HCT116 (cell line): Measurements from ENCODE around the gene GALC. TPM values are rescaled to one million over a fixed set of nuclear protein-coding genes. Genes with fewer than 3 reads are reported as not detected.

Experiments used
- ATAC-seq: fragments of 200-7000 bp; cut with Tn5 transposase; 2 replicates; pipeline ENCODE4 v1.9.1; 2020; ENCODE audit warnings: mild to moderate bottlenecking, moderate library complexity
- BruUV-seq: library from RNA; stranded (reverse); fragments of 400-500 nt; replicated peaks from 2 replicates; lab custom pipeline; 2021; lab: Mats Ljungman, UMichigan
- CTCF ChIA-PET: fragments of 300-600 bp; sonication (Branson Sonifier 250); formaldehyde crosslinking; loops from one replicate; lab custom pipeline; 2021; ENCODE audit warnings: antibody characterized with exemption; lab: Charles Lee
- POLR2A ChIA-PET: fragments of 300-600, 350-600 bp; sonication (Branson Sonifier 250); formaldehyde crosslinking; loops from one replicate; lab custom pipeline; 2021; ENCODE audit warnings: antibody characterized with exemption; lab: Charles Lee
- RAD21 ChIA-PET, 2 experiments: fragments of 300-600 bp; sonication (Branson Sonifier 250); formaldehyde crosslinking; loops; one replicate each; lab custom pipeline; 2023; ENCODE audit warnings: low total read pairs in 2 of 2; ENCODE audit not compliant: uncharacterized antibody in 2 of 2, unreplicated experiment in 2 of 2, low non-redundant PET in 1 of 2; lab: Charles Lee
- DNase-seq: peaks from one replicate; pipeline ENCODE4 v3.0.0-alpha.2; 2010; ENCODE audit warnings: low read depth, low spot score
- H2AFZ ChIP-seq: fragments of 200-600 bp; shearing (Covaris generic), sonication (generic); 2 replicates; pipeline ENCODE4 v1.6.1; 2017; ENCODE audit warnings: low read depth, mixed run types, mixed read lengths, antibody characterized with exemption, low read length; ENCODE audit not compliant: poor library complexity, severe bottlenecking
- H3K27ac ChIP-seq: 2 replicates; pipeline ENCODE4 v1.5.1; 2012; ENCODE audit warnings: low read depth, low read length
- H3K27me3 ChIP-seq: fragments of 200-600 bp; sonication (generic); 2 replicates; pipeline ENCODE4 v1.6.1; 2016; ENCODE audit warnings: mixed run types, low read length, mixed read lengths; ENCODE audit not compliant: insufficient read depth
- H3K36me3 ChIP-seq, 2 experiments: fragments of 200-500 bp in 1 of 2; fragments of 200-600 bp in 1 of 2; sonication (Bioruptor generic) in 1 of 2; sonication (generic) in 1 of 2; 2 replicates each; pipeline versions ENCODE4 v1.5.1 to v1.6.1; 2014 to 2016; ENCODE audit warnings: low read length in 2 of 2, inconsistent platforms in 1 of 2, mixed read lengths in 1 of 2, mixed run types in 1 of 2; ENCODE audit not compliant: insufficient read depth in 2 of 2, control insufficient read depth in 1 of 2
- H3K4me1 ChIP-seq, 2 experiments: fragments of 200-600 bp in 1 of 2; sonication (generic) in 1 of 2; 2 replicates each; pipeline versions ENCODE4 v1.5.1 to v1.6.1; 2012 to 2017; ENCODE audit warnings: low read length in 2 of 2, inconsistent platforms in 1 of 2, mild to moderate bottlenecking in 1 of 2, mixed read lengths in 1 of 2, mixed run types in 1 of 2, moderate library complexity in 1 of 2; ENCODE audit not compliant: insufficient read depth in 2 of 2, control insufficient read depth in 1 of 2
- H3K4me2 ChIP-seq: fragments of 200-600 bp; sonication (generic); 2 replicates; pipeline ENCODE4 v1.6.1; 2017; ENCODE audit warnings: mixed run types, low read length, mixed read lengths
- H3K4me3 ChIP-seq, 2 experiments: fragments of 200-600 bp in 1 of 2; sonication (generic) in 1 of 2; replicated peaks in 1 of 2; 2 replicates each; pipeline ENCODE4 v1.5.1; 2011 to 2016; ENCODE audit warnings: low read length in 2 of 2, control low read depth in 1 of 2, low read depth in 1 of 2, mild to moderate bottlenecking in 1 of 2, mixed read lengths in 1 of 2, mixed run types in 1 of 2
- H3K79me2 ChIP-seq: fragments of 200-600 bp; sonication (generic); 2 replicates; pipeline ENCODE4 v1.6.1; 2017; ENCODE audit warnings: mild to moderate bottlenecking, mixed run types, low read length, moderate library complexity, mixed read lengths; ENCODE audit not compliant: insufficient read depth
- H3K9ac ChIP-seq: fragments of 200-600 bp; sonication (generic); 2 replicates; pipeline ENCODE4 v1.6.1; 2016; ENCODE audit warnings: low read length, mixed read lengths
- H3K9me2 ChIP-seq: fragments of 200-600 bp; sonication (generic), shearing (Covaris generic); 2 replicates; pipeline ENCODE4 v1.6.1; 2017; ENCODE audit warnings: mixed run types, mild to moderate bottlenecking, moderate library complexity; ENCODE audit not compliant: insufficient read depth
- H3K9me3 ChIP-seq, 2 experiments: fragments of 200-500 bp in 1 of 2; fragments of 200-600 bp in 1 of 2; sonication (Bioruptor generic) in 1 of 2; sonication (generic) in 1 of 2; 2 replicates each; pipeline ENCODE4 v1.6.1; 2014 to 2017; ENCODE audit warnings: low read length in 2 of 2, mixed read lengths in 2 of 2, inconsistent platforms in 1 of 2, low read depth in 1 of 2, mild to moderate bottlenecking in 1 of 2, mixed run types in 1 of 2, moderate library complexity in 1 of 2; ENCODE audit not compliant: control insufficient read depth in 1 of 2, insufficient read depth in 1 of 2
- H4K20me1 ChIP-seq: fragments of 200-600 bp; sonication (generic), shearing (Covaris generic); 2 replicates; pipeline ENCODE4 v1.6.1; 2017; ENCODE audit warnings: mixed run types, mild to moderate bottlenecking, moderate library complexity; ENCODE audit not compliant: insufficient read depth
- CBX3 ChIP-seq: IDR thresholded peaks from 2 replicates; pipeline ENCODE4 v1.6.1; 2012; ENCODE audit warnings: low read depth
- CEBPB ChIP-seq: IDR thresholded peaks from 2 replicates; pipeline ENCODE4 v1.6.1; 2012; ENCODE audit warnings: low read depth
- EGR1 ChIP-seq: IDR thresholded peaks from 2 replicates; pipeline ENCODE4 v1.6.1; 2012; ENCODE audit warnings: low read depth
- ELF1 ChIP-seq: IDR thresholded peaks from 2 replicates; pipeline ENCODE4 v1.6.1; 2012; ENCODE audit warnings: low read depth, borderline replicate concordance
- FOSL1 ChIP-seq: IDR thresholded peaks from 2 replicates; pipeline ENCODE4 v1.6.1; 2012; ENCODE audit warnings: low read depth
- POLR2A ChIP-seq: IDR thresholded peaks from 2 replicates; pipeline ENCODE4 v1.7.0; 2011; ENCODE audit warnings: borderline replicate concordance; ENCODE audit not compliant: insufficient read depth, insufficient read length; ENCODE audit errors: extremely low read depth
- SIN3A ChIP-seq: IDR thresholded peaks from 2 replicates; pipeline ENCODE4 v1.6.1; 2012; ENCODE audit warnings: low read depth
- SP1 ChIP-seq: IDR thresholded peaks from 2 replicates; pipeline ENCODE4 v1.6.1; 2012; ENCODE audit warnings: low read depth
- SRF ChIP-seq: IDR thresholded peaks from 2 replicates; pipeline ENCODE4 v1.6.1; 2012; ENCODE audit warnings: low read depth
- ZFX ChIP-seq: fragments of 450-650 bp; IDR thresholded peaks from 2 replicates; pipeline ENCODE4 v1.6.1; 2017
- ZNF274 ChIP-seq: fragments of 200-500 bp; sonication (Bioruptor generic); IDR thresholded peaks from 2 replicates; pipeline ENCODE4 v1.6.1; 2014; ENCODE audit warnings: mild to moderate bottlenecking, low read depth, low read length, inconsistent platforms
- intact Hi-C: fragments of 100-400 bp; cut with micrococcal nuclease; formaldehyde crosslinking; loops from 2 replicates; pipeline ENCODE4 v1.10.0; 2022
- total RNA-seq: library from RNA; stranded (reverse); gene quantifications from one replicate; pipeline ENCODE4 v1.2.1, GENCODE V29; 2021; ENCODE audit not compliant: unreplicated experiment
- TF ChIP-seq, protein P1 (sequence below): IDR thresholded peaks from 2 replicates; pipeline ENCODE4 v1.6.1; 2012
- TF ChIP-seq, protein P2 (sequence below): IDR thresholded peaks from 2 replicates; pipeline ENCODE4 v1.6.1; 2012
- TF ChIP-seq, protein P3 (sequence below): IDR thresholded peaks from 2 replicates; pipeline ENCODE4 v1.6.1; 2012; ENCODE audit warnings: low read depth
- TF ChIP-seq, protein P4 (sequence below): IDR thresholded peaks from 2 replicates; pipeline ENCODE4 v1.6.1; 2011; ENCODE audit warnings: mild to moderate bottlenecking, low read length, moderate library complexity; ENCODE audit not compliant: insufficient replicate concordance; ENCODE audit errors: extremely low read depth

GALC gene
- total RNA-seq, 1 experiment from 2014 or later, result 0.59 TPM

DNA sequence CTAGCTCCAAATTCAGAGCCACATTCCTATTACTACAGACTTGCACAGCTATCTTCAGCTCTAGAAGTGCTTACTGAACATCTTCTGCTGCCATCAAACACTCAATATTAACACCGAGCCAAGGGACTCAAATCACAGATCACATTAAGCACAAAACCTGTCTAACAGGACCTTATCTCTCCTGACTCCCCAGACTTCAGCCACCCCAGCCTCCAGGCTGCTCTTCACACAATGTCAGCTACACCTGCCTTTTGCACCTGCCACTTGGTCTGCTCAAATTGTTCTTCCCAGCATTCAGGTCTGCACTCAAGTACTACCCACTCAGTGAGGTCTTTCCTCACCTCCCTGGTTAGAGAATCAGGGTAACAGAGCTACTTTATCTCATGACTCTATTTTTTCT is 57.1 kb downstream of the GALC start:
- no peaks in the 10 kb centered on the region for H3K36me3 ChIP-seq
- no peaks in the 10 kb centered on the region for H3K9me3 ChIP-seq
- TF ChIP-seq, protein P1, sequence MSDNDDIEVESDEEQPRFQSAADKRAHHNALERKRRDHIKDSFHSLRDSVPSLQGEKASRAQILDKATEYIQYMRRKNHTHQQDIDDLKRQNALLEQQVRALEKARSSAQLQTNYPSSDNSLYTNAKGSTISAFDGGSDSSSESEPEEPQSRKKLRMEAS, result no peak
- no peak for TF ChIP-seq CEBPB
- BruUV-seq, result no TSS peak
- intact Hi-C loops, result no loop called here
- no peak overlapping the region for H3K4me3 ChIP-seq
- no peaks in the 10 kb centered on the region for H4K20me1 ChIP-seq
- POLR2A ChIA-PET, result no interaction called here
- H2AFZ ChIP-seq, result no peak overlapping the region
- no peak overlapping the region for H3K4me2 ChIP-seq
- H3K79me2 ChIP-seq, result no peaks in the 10 kb centered on the region
- DNase-seq (no peak), ATAC-seq (no peak)
- no peaks in the 10 kb centered on the region for H3K9me2 ChIP-seq
- no peaks in the 10 kb centered on the region for H3K27me3 ChIP-seq
- CTCF ChIA-PET, result no interaction called here
- H3K27ac ChIP-seq, result no peak overlapping the region
- RAD21 ChIA-PET, result no interaction called here
- no peak overlapping the region for H3K9ac ChIP-seq
- H3K4me1 ChIP-seq, result no peaks in the 10 kb centered on the region

DNA sequence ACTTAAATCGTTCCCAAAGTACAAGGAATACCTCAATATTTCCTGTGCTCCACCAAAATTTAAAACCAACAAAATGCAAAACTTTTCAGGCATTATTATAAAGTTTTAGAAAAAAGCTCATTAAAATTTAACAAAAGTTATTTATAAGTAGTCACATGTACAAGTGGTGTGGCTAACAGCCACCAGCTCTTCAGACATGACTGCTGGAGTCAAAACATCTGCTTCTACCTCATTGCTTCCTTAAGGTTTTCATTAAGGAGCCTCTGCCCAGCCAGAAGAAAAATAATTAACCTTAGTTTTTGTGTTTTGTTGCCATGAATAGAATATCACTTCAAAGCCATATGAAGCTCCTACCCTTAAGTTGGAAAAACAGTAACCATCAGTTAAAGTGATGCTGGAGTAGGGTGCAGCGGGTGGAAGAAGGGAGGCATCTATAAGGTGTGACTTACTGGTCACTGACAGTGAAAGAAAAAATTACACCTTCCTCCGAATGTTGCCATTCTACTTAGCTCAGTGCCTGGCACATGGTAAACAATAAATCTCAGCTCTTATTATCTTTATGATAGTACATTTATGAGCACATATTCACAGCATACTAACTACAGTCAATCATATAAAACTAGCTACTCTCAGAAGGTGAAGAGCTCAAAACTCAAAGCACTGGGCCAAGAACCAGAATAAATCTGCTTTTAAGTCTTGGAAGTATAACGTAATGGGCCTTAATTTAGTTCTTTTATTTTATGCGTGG is 57.7 kb downstream of the GALC start:
- no peak overlapping the region for H3K9ac ChIP-seq
- DNase-seq (no peak), ATAC-seq (no peak)
- ChIA-PET RAD21 (no interaction called here), CTCF (no interaction called here), POLR2A (no interaction called here)
- no peaks in the 10 kb centered on the region for H3K79me2 ChIP-seq
- H3K27ac ChIP-seq, result no peak overlapping the region
- no peaks in the 10 kb centered on the region for H4K20me1 ChIP-seq
- no peaks in the 10 kb centered on the region for H3K36me3 ChIP-seq
- no peak overlapping the region for H3K4me3 ChIP-seq
- no peaks in the 10 kb centered on the region for H3K27me3 ChIP-seq
- no peak overlapping the region for H2AFZ ChIP-seq
- no peaks in the 10 kb centered on the region for H3K9me2 ChIP-seq
- intact Hi-C loops, result no loop called here
- no peaks in the 10 kb centered on the region for H3K4me1 ChIP-seq
- H3K4me2 ChIP-seq, result no peak overlapping the region
- H3K9me3 ChIP-seq, result no peaks in the 10 kb centered on the region
- BruUV-seq, result no TSS peak
- TF ChIP-seq ZFX (no peak), POLR2A (no peak), ZNF274 (no peak), ELF1 (no peak), CBX3 (no peak), EGR1 (no peak), SIN3A (no peak), CEBPB (no peak), FOSL1 (no peak), SRF (no peak), SP1 (no peak)
- TF ChIP-seq, protein P2, sequence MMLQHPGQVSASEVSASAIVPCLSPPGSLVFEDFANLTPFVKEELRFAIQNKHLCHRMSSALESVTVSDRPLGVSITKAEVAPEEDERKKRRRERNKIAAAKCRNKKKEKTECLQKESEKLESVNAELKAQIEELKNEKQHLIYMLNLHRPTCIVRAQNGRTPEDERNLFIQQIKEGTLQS, result no peak
- TF ChIP-seq, protein P3, sequence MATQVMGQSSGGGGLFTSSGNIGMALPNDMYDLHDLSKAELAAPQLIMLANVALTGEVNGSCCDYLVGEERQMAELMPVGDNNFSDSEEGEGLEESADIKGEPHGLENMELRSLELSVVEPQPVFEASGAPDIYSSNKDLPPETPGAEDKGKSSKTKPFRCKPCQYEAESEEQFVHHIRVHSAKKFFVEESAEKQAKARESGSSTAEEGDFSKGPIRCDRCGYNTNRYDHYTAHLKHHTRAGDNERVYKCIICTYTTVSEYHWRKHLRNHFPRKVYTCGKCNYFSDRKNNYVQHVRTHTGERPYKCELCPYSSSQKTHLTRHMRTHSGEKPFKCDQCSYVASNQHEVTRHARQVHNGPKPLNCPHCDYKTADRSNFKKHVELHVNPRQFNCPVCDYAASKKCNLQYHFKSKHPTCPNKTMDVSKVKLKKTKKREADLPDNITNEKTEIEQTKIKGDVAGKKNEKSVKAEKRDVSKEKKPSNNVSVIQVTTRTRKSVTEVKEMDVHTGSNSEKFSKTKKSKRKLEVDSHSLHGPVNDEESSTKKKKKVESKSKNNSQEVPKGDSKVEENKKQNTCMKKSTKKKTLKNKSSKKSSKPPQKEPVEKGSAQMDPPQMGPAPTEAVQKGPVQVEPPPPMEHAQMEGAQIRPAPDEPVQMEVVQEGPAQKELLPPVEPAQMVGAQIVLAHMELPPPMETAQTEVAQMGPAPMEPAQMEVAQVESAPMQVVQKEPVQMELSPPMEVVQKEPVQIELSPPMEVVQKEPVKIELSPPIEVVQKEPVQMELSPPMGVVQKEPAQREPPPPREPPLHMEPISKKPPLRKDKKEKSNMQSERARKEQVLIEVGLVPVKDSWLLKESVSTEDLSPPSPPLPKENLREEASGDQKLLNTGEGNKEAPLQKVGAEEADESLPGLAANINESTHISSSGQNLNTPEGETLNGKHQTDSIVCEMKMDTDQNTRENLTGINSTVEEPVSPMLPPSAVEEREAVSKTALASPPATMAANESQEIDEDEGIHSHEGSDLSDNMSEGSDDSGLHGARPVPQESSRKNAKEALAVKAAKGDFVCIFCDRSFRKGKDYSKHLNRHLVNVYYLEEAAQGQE, result no peak
- TF ChIP-seq, protein P1, result no peak
- TF ChIP-seq, protein P4, sequence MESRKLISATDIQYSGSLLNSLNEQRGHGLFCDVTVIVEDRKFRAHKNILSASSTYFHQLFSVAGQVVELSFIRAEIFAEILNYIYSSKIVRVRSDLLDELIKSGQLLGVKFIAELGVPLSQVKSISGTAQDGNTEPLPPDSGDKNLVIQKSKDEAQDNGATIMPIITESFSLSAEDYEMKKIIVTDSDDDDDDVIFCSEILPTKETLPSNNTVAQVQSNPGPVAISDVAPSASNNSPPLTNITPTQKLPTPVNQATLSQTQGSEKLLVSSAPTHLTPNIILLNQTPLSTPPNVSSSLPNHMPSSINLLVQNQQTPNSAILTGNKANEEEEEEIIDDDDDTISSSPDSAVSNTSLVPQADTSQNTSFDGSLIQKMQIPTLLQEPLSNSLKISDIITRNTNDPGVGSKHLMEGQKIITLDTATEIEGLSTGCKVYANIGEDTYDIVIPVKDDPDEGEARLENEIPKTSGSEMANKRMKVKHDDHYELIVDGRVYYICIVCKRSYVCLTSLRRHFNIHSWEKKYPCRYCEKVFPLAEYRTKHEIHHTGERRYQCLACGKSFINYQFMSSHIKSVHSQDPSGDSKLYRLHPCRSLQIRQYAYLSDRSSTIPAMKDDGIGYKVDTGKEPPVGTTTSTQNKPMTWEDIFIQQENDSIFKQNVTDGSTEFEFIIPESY, result no peak
